Measurements from ENCODE around the gene PAQR8. TPM values are rescaled to one million over a fixed set of nuclear protein-coding genes. Genes with fewer than 3 reads are reported as not detected.

Gene PAQR8
- total and polyA plus RNA-seq, 2 of the 13 experiments (the other 11 are each of a cell fraction or from before 2014, with no cell fraction given): 37.7 to 50.7 TPM

- TF ChIP-seq FOXO4 (CRISPR knock-in tag; conservative IDR thresholded peaks at IDR 0.05): no peak
- no peak for TF ChIP-seq GPN1 (CRISPR knock-in tag; IDR thresholded peaks at IDR 0.05; ENCODE audit: borderline replicate concordance)
- TF ChIP-seq ZNF431 (CRISPR knock-in tag; IDR thresholded peaks at IDR 0.05; ENCODE audit: borderline replicate concordance, low read depth): no peak
- TF ChIP-seq ZNF543 (CRISPR knock-in tag; IDR thresholded peaks at IDR 0.05): no peak
- TF ChIP-seq ZNF276 (CRISPR knock-in tag; IDR thresholded peaks at IDR 0.05; ENCODE audit: low read depth): no peak
- TF ChIP-seq HNRNPUL1 (IDR thresholded peaks at IDR 0.05; ENCODE audit: low read depth, low read length): no peak
- TF ChIP-seq ZBTB38 (CRISPR knock-in tag; IDR thresholded peaks at IDR 0.05): no peak
- TF ChIP-seq BATF2 (CRISPR knock-in tag; IDR thresholded peaks at IDR 0.05): no peak
- TF ChIP-seq TEAD3 (CRISPR knock-in tag; optimal IDR thresholded peaks at IDR 0.05; ENCODE audit: borderline replicate concordance): peak; percentile 80
- no peak for TF ChIP-seq ATF7-NPFF (CRISPR knock-in tag; IDR thresholded peaks at IDR 0.05; ENCODE audit: low read depth)
- peak; percentile 95 for TF ChIP-seq TARDBP (CRISPR knock-in tag; IDR thresholded peaks at IDR 0.05)
- TF ChIP-seq UBTF (CRISPR knock-in tag; IDR thresholded peaks at IDR 0.05): no peak
- no peak for TF ChIP-seq BRCA1 (CRISPR knock-in tag; IDR thresholded peaks at IDR 0.05)
- no peak for TF ChIP-seq ZBTB7A (CRISPR knock-in tag; IDR thresholded peaks at IDR 0.05)
- TF ChIP-seq ZNF605 (CRISPR knock-in tag; IDR thresholded peaks at IDR 0.05): no peak
- no peak for TF ChIP-seq FOXM1 (CRISPR knock-in tag; IDR thresholded peaks at IDR 0.05)
- no peak for TF ChIP-seq PRDM15 (CRISPR knock-in tag; IDR thresholded peaks at IDR 0.05)
- no peak for TF ChIP-seq KLF12 (CRISPR knock-in tag; IDR thresholded peaks at IDR 0.05; ENCODE audit: borderline replicate concordance)
- no peak for TF ChIP-seq ZNF296 (CRISPR knock-in tag; conservative IDR thresholded peaks at IDR 0.05)
- no peak for TF ChIP-seq AGO1 (IDR thresholded peaks at IDR 0.05; ENCODE audit: low read depth, low read length, poor library complexity, severe bottlenecking)
These were observed 9.8 kb downstream of the PAQR8 start (continued) for GRCh38 chr6:52371656-52372191.
